Epithelial cell of proximal tubule (primary cell): Measurements from ENCODE around the gene SYNM. TPM values are rescaled to one million over a fixed set of nuclear protein-coding genes. Genes with fewer than 3 reads are reported as not detected.

Source experiments
- DNase-seq: peaks from one replicate; pipeline ENCODE4 v3.0.0-alpha.2; 2011; ENCODE audit warnings: low read depth
- H3K4me3 ChIP-seq: 2 replicates; pipeline ENCODE4 v1.5.1; 2011; ENCODE audit warnings: low read depth, mild to moderate bottlenecking, low read length
- CTCF ChIP-seq: conservative IDR thresholded peaks from 2 replicates; pipeline ENCODE4 v1.5.1; 2012; ENCODE audit warnings: low read depth, mild to moderate bottlenecking, low read length
- total RNA-seq: library from RNA; depleted of rRNA; stranded (reverse); fragments of >200 nt; gene quantifications from 2 replicates; pipeline ENCODE4 v1.2.3, GENCODE V29; 2015

SYNM gene
- total RNA-seq, 1 donor from 2014 or later = 2.1 TPM

GRCh38 chr15:99096894-99097426, 7.9 kb upstream of the SYNM start:
- no peak overlapping the region for H3K4me3 ChIP-seq
- DNase-seq = no peak
- no peak for TF ChIP-seq CTCF

GRCh38 chr15:99097441-99098410, 7.2 kb upstream of the SYNM start:
- H3K4me3 ChIP-seq = no peak overlapping the region
- no peak for DNase-seq
- TF ChIP-seq CTCF = no peak

- no peak for DNase-seq
- TF ChIP-seq CTCF = no peak
Observed at GRCh38 chr15:99098426-99098825, 6.5 kb upstream of the SYNM start.

GRCh38 chr15:99098991-99099390, 5.9 kb upstream of the SYNM start:
- no peak for DNase-seq
- no peak for TF ChIP-seq CTCF
- H3K4me3 ChIP-seq = no peak overlapping the region

More at GRCh38 chr15:99098426-99098825, 6.5 kb upstream of the SYNM start:
- H3K4me3 ChIP-seq = no peak overlapping the region

- H3K4me3 ChIP-seq = no peak overlapping the region
- DNase-seq = no peak
- TF ChIP-seq CTCF = no peak
Observed at GRCh38 chr15:99099661-99100060, 5.2 kb upstream of the SYNM start.

- DNase-seq = no peak
Observed at GRCh38 chr15:99100245-99101173, 4.4 kb upstream of the SYNM start.

More at GRCh38 chr15:99100245-99101173, 4.4 kb upstream of the SYNM start:
- peak; percentile 82 for TF ChIP-seq CTCF
- peak overlapping the region; percentile 48 for H3K4me3 ChIP-seq
